Endothelial cell of umbilical vein (primary cell): ENCODE results near the gene PAK5. TPM values are rescaled to one million over a fixed set of nuclear protein-coding genes. Genes with fewer than 3 reads are reported as not detected.

Experiments
- BruUV-seq: library from RNA; stranded (reverse); fragments of 400-500 nt; replicated peaks from 2 replicates; lab custom pipeline; 2021; lab: Mats Ljungman, UMichigan
- CTCF ChIA-PET: fragments of 300-600, 350-600 bp; sonication (Branson Sonifier 250); formaldehyde crosslinking; loops from one replicate; lab custom pipeline; 2021; ENCODE audit warnings: antibody characterized with exemption, inconsistent platforms; lab: Charles Lee
- POLR2A ChIA-PET: fragments of 300-600, 350-600 bp; sonication (Branson Sonifier 250); formaldehyde crosslinking; loops from one replicate; lab custom pipeline; 2021; ENCODE audit warnings: antibody characterized with exemption, inconsistent platforms; lab: Charles Lee
- DNase-seq: peaks from one replicate; pipeline ENCODE4 v3.0.0-alpha.2; 2011; ENCODE audit warnings: low read depth, low spot score
- FAIRE-seq: peaks from 2 replicates; lab custom pipeline; 2011; peaks lifted over from hg19 to GRCh38; lab: Jason Lieb, UNC
- H2AFZ ChIP-seq: 2 replicates; pipeline ENCODE4 v1.6.0; 2012; ENCODE audit warnings: low read depth, low read length, control low read depth, inconsistent platforms
- H3K27ac ChIP-seq: 2 replicates; pipeline ENCODE4 v1.5.1; 2011; ENCODE audit warnings: low read depth, mild to moderate bottlenecking, control low read depth, low read length, moderate library complexity; ENCODE audit not compliant: insufficient read depth
- H3K27me3 ChIP-seq, 2 experiments: 2 replicates each; pipeline versions ENCODE4 v1.6.0 to v1.6.1; 2011; ENCODE audit warnings: low read length in 2 of 2, mixed read lengths in 1 of 2; ENCODE audit not compliant: control insufficient read depth in 2 of 2, insufficient read depth in 2 of 2
- H3K36me3 ChIP-seq, 2 experiments: 2 replicates in 1 of 2; 3 replicates in 1 of 2; pipeline ENCODE4 v1.5.1; 2011; ENCODE audit warnings: low read length in 2 of 2, mild to moderate bottlenecking in 1 of 2, moderate library complexity in 1 of 2; ENCODE audit not compliant: control insufficient read depth in 2 of 2, insufficient read depth in 2 of 2; ENCODE audit errors: extremely low read depth in 1 of 2
- H3K4me1 ChIP-seq: 3 replicates; pipeline ENCODE4 v1.5.1; 2011; ENCODE audit warnings: mild to moderate bottlenecking, low read length; ENCODE audit not compliant: control insufficient read depth, insufficient read depth; ENCODE audit errors: extremely low read depth
- H3K4me2 ChIP-seq: 2 replicates; pipeline ENCODE4 v1.6.1; 2011; ENCODE audit warnings: low read length, control low read depth, mixed read lengths; ENCODE audit not compliant: insufficient read depth
- H3K4me3 ChIP-seq, 3 experiments: fragments of 200-600 bp in 1 of 3; sonication (generic), shearing (Covaris generic) in 1 of 3; replicated peaks in 1 of 3; 2 replicates each; pipeline ENCODE4 v1.5.1; 2011 to 2016; ENCODE audit warnings: control low read depth in 3 of 3, low read length in 3 of 3, mild to moderate bottlenecking in 2 of 3, inconsistent platforms in 1 of 3, low read depth in 1 of 3, moderate library complexity in 1 of 3; ENCODE audit not compliant: insufficient read depth in 1 of 3
- H3K79me2 ChIP-seq: 2 replicates; pipeline ENCODE4 v1.6.0; 2012; ENCODE audit warnings: low read length, inconsistent platforms; ENCODE audit not compliant: control insufficient read depth, insufficient read depth
- H3K9ac ChIP-seq: replicated peaks from 2 replicates; pipeline ENCODE3; 2011; ENCODE audit warnings: low read length, control low read depth; ENCODE audit not compliant: insufficient read depth; ENCODE audit errors: extremely low read depth
- H3K9me1 ChIP-seq: replicated peaks from 3 replicates; pipeline ENCODE4 v1.6.0; 2011; ENCODE audit warnings: mild to moderate bottlenecking, low read length; ENCODE audit not compliant: control insufficient read depth, insufficient read depth; ENCODE audit errors: extremely low read depth
- H3K9me3 ChIP-seq: replicated peaks from 2 replicates; pipeline ENCODE4 v1.5.1; 2012; ENCODE audit warnings: low read length, inconsistent platforms; ENCODE audit not compliant: control insufficient read depth, insufficient read depth
- H4K20me1 ChIP-seq: replicated peaks from 2 replicates; pipeline ENCODE3; 2011; ENCODE audit warnings: mild to moderate bottlenecking, low read length; ENCODE audit not compliant: control insufficient read depth, insufficient read depth; ENCODE audit errors: extremely low read depth
- CTCF ChIP-seq, 2 donors: IDR thresholded peaks; 1 replicate in 1 of 2; 2 replicates in 1 of 2; pipeline ENCODE4 v1.5.1; 2011; ENCODE audit warnings: low read length in 2 of 2, mild to moderate bottlenecking in 2 of 2, moderate library complexity in 2 of 2, control low read depth in 1 of 2, inconsistent platforms in 1 of 2, low read depth in 1 of 2; ENCODE audit not compliant: insufficient read depth in 1 of 2; ENCODE audit errors: extremely low read depth in 1 of 2
- EZH2 ChIP-seq: IDR thresholded peaks from 2 replicates; pipeline ENCODE4 v1.6.1; 2012; ENCODE audit warnings: borderline replicate concordance, low read depth, mild to moderate bottlenecking, moderate library complexity, low read length, inconsistent platforms; ENCODE audit not compliant: severe bottlenecking
- FOS ChIP-seq: IDR thresholded peaks from 2 replicates; pipeline ENCODE4 v1.6.1; 2011; ENCODE audit warnings: mild to moderate bottlenecking, low read length, moderate library complexity, borderline replicate concordance; ENCODE audit not compliant: insufficient read depth
- GATA2 ChIP-seq: IDR thresholded peaks from 2 replicates; pipeline ENCODE4 v1.7.0; 2011; ENCODE audit warnings: low read depth, mild to moderate bottlenecking, moderate library complexity, mixed read lengths, low read length; ENCODE audit not compliant: insufficient read length, insufficient read depth
- JUN ChIP-seq: IDR thresholded peaks from 2 replicates; pipeline ENCODE4 v1.6.1; 2011; ENCODE audit warnings: borderline replicate concordance, low read depth; ENCODE audit not compliant: insufficient read length, insufficient read depth
- MAX ChIP-seq: IDR thresholded peaks from 2 replicates; pipeline ENCODE4 v1.6.1; 2011; ENCODE audit not compliant: insufficient read depth, insufficient read length
- MYC ChIP-seq: IDR thresholded peaks from one replicate; pipeline ENCODE4 v1.6.1; 2011; ENCODE audit warnings: mild to moderate bottlenecking, low read depth, low read length
- POLR2A ChIP-seq: IDR thresholded peaks from 2 replicates; pipeline ENCODE4 v1.6.1; 2012; ENCODE audit warnings: low read depth, mild to moderate bottlenecking, control low read depth, low read length
- POLR2AphosphoS5 ChIP-seq: IDR thresholded peaks from 2 replicates; pipeline ENCODE4 v1.6.1; 2012; ENCODE audit warnings: low read depth, mild to moderate bottlenecking, control low read depth, low read length, moderate library complexity; ENCODE audit not compliant: insufficient read depth
- dilution Hi-C: fragments of 300-500 bp; cut with MboI; formaldehyde crosslinking; loops from one replicate; pipeline ENCODE4 v1.15.0; 2019; ENCODE audit warnings: low sequenced_read_pairs; ENCODE audit not compliant: extremely low pct_ligation_motif_present
- intact Hi-C: fragments of 100-400 bp; cut with micrococcal nuclease; formaldehyde crosslinking; loops from one replicate; pipeline ENCODE4 v1.10.0; 2022
- polyA plus RNA-seq, 4 experiments: library from polyadenylated mRNA; depleted of rRNA in 3 of 4; stranded (reverse) in 3 of 4; unstranded in 1 of 4; fragments of >200 nt; gene quantifications; 2 replicates each; pipeline versions ENCODE4 v1.2.1 to v1.2.3, GENCODE V29; 2011 to 2012; ENCODE audit warnings: missing spikeins in 1 of 4
- total RNA-seq: library from RNA; stranded (reverse); gene quantifications from 2 replicates; pipeline ENCODE4 v1.2.3, GENCODE V29; 2021

The PAK5 gene
- total and polyA plus RNA-seq, 2 donors (not counting 3 experiments of a cell fraction or from before 2014, with no cell fraction given), result not detected

- H3K79me2 ChIP-seq, result no peaks in the 10 kb centered on the region
- FAIRE-seq, result no peak
- no peaks in the 10 kb centered on the region for H3K4me1 ChIP-seq
These were observed 170.5 kb downstream of the PAK5 start for GRCh38 chr20:9668381-9668780.

More at GRCh38 chr20:9668381-9668780, 170.5 kb downstream of the PAK5 start:
- intact Hi-C loops, result no loop called here
- H3K4me2 ChIP-seq, result no peak overlapping the region
- TF ChIP-seq POLR2A (no peak), MAX (no peak), GATA2 (no peak), JUN (no peak), CTCF (IDR thresholded peaks at IDR 0.05; ENCODE audit: extremely low read depth in 1 of 2, insufficient read depth in 1 of 2, low read depth in 1 of 2, low read length in 2 of 2) (no peak), EZH2 (no peak), MYC (no peak), POLR2AphosphoS5 (no peak), FOS (no peak)
- H3K9me3 ChIP-seq, result no peaks in the 10 kb centered on the region
- H3K27me3 ChIP-seq, result no peaks in the 10 kb centered on the region
- dilution Hi-C loops, result no loop called here
- no peaks in the 10 kb centered on the region for H3K9me1 ChIP-seq
- no TSS peak for BruUV-seq
- ChIA-PET POLR2A (no interaction called here), CTCF (no interaction called here)
- no peaks in the 10 kb centered on the region for H3K36me3 ChIP-seq
- H3K27ac ChIP-seq, result no peak overlapping the region
- H3K4me3 ChIP-seq, result no peak overlapping the region
- H3K9ac ChIP-seq, result no peak overlapping the region
- H2AFZ ChIP-seq, result no peak overlapping the region
- no peak for DNase-seq
- no peaks in the 10 kb centered on the region for H4K20me1 ChIP-seq
